SK-N-MC (cell line): ENCODE measurements around the gene RPS8.

Source experiments
- EZH2 ChIP-seq: fragments of 200-600 bp; sonication (generic); IDR thresholded peaks from one replicate; pipeline ENCODE4 v1.6.1; 2017; ENCODE audit warnings: antibody characterized with exemption
- POLR2AphosphoS5 ChIP-seq: IDR thresholded peaks from 2 replicates; pipeline ENCODE4 v1.6.1; 2012; ENCODE audit warnings: mild to moderate bottlenecking, low read depth, low read length, borderline replicate concordance

GRCh38 chr1:44785501-44786137 lies 10.3 kb downstream of the RPS8 start:
- TF ChIP-seq EZH2 (no peak), POLR2AphosphoS5 (no peak)
